Natural killer cell (primary cell): ENCODE data around the gene COMMD7. TPM values are rescaled to one million over a fixed set of nuclear protein-coding genes. Genes with fewer than 3 reads are reported as not detected.
A peak's percentile ranks its signal among the peaks of the same experiment; 100 is the strongest.

Experiments used
- ATAC-seq, 3 donors: fragments of 150-1000 bp in 2 of 3; fragments of 200-7000 bp in 1 of 3; cut with Tn5 transposase; 1 replicate in 1 of 3; 2 replicates in 2 of 3; pipeline ENCODE4 v1.10.0; 2021; ENCODE audit warnings: mild to moderate bottlenecking in 2 of 3, moderate library complexity in 2 of 3
- DNase-seq, 2 donors: peaks; one replicate each; pipeline versions ENCODE4 v3.0.0 to v3.0.0-alpha.2; 2013 to 2021; ENCODE audit warnings: mixed read lengths in 1 of 2
- H3K27ac ChIP-seq: one replicate; pipeline ENCODE4 v1.5.1; 2013; ENCODE audit warnings: mild to moderate bottlenecking, low read length
- H3K27me3 ChIP-seq: one replicate; pipeline ENCODE4 v1.6.1; 2013; ENCODE audit warnings: low read length; ENCODE audit not compliant: control insufficient read depth, insufficient read depth
- H3K36me3 ChIP-seq: one replicate; pipeline ENCODE4 v1.6.1; 2013; ENCODE audit warnings: low read length; ENCODE audit not compliant: control insufficient read depth, insufficient read depth
- H3K4me1 ChIP-seq: one replicate; pipeline ENCODE4 v1.6.1; 2013; ENCODE audit warnings: low read length; ENCODE audit not compliant: control insufficient read depth, insufficient read depth
- H3K4me3 ChIP-seq: one replicate; pipeline ENCODE4 v1.5.1; 2013; ENCODE audit warnings: low read length
- H3K9me3 ChIP-seq: one replicate; pipeline ENCODE4 v1.6.1; 2013; ENCODE audit warnings: low read length; ENCODE audit not compliant: control insufficient read depth, insufficient read depth
- H3K27ac Mint-ChIP-seq, 2 donors: one replicate each; pipeline ENCODE4 v1.8.0; 2022; ENCODE audit warnings: mild to moderate bottlenecking in 2 of 2, mixed read lengths in 2 of 2, moderate library complexity in 1 of 2
- H3K27me3 Mint-ChIP-seq, 2 donors: one replicate each; pipeline ENCODE4 v1.8.0; 2022; ENCODE audit warnings: low read depth in 2 of 2, mixed read lengths in 2 of 2
- H3K36me3 Mint-ChIP-seq: one replicate; pipeline ENCODE4 v1.8.0; 2022; ENCODE audit warnings: mixed read lengths
- H3K4me1 Mint-ChIP-seq, 2 donors: one replicate each; pipeline ENCODE4 v1.8.0; 2022; ENCODE audit warnings: mixed read lengths in 2 of 2
- H3K4me3 Mint-ChIP-seq: one replicate; pipeline ENCODE4 v1.8.0; 2022; ENCODE audit warnings: mild to moderate bottlenecking, moderate library complexity, mixed read lengths
- H3K9me3 Mint-ChIP-seq, 2 donors: one replicate each; pipeline ENCODE4 v1.8.0; 2022; ENCODE audit warnings: mixed read lengths in 2 of 2
- CTCF ChIP-seq: fragments of 200-600 bp; IDR thresholded peaks from one replicate; pipeline ENCODE4 v1.8.0; 2022; ENCODE audit warnings: antibody characterized with exemption
- WGBS: methylation state at CpG from one replicate; pipeline ENCODE4 v1.1.7; 2013; ENCODE audit warnings: missing lambda C conversion rate; ENCODE audit not compliant: insufficient coverage; 5-methylcytosine and 5-hydroxymethylcytosine counted together
- intact Hi-C: fragments of 100-400 bp; cut with micrococcal nuclease; formaldehyde crosslinking; loops from one replicate; pipeline ENCODE4 v1.14.2; 2022
- total RNA-seq, 4 donors: library from RNA; stranded (reverse); fragments of 120-200 nt in 1 of 4; gene quantifications; one replicate each; pipeline versions ENCODE4 v1.2.3 to v1.2.4, GENCODE V29; 2013 to 2022

COMMD7 gene
- total RNA-seq, 3 donors from 2014 or later (not counting 1 experiment from before 2014, with no cell fraction given): 56.7 to 72.1 (median 68.1) TPM

- peak overlapping the region in 1 of 2 donors; percentile 82 for H3K27ac Mint-ChIP-seq
- Histone ChIP-seq H3K4me3 (peak overlapping the region; percentile 40), H3K27me3 (no peaks in the 10 kb centered on the region), H3K27ac (no peak overlapping the region), H3K36me3 (no peaks in the 10 kb centered on the region), H3K4me1 (peaks cover 23% of the 10 kb centered on the region), H3K9me3 (no peaks in the 10 kb centered on the region)
- H3K27me3 Mint-ChIP-seq: peaks cover 0 to 2% of the 10 kb centered on the region in 2 donors
- 84% methylated on average over 5 of the region's 6 CpGs for WGBS
- peaks cover 7 to 20% of the 10 kb centered on the region in 2 donors for H3K4me1 Mint-ChIP-seq
- ATAC-seq: no peak
- no peaks in the 10 kb centered on the region for H3K9me3 Mint-ChIP-seq
- no peak for TF ChIP-seq CTCF
- DNase-seq: no peak
- H3K36me3 Mint-ChIP-seq: no peaks in the 10 kb centered on the region
- peak overlapping the region; percentile 88 for H3K4me3 Mint-ChIP-seq
- intact Hi-C loops: no loop called here
These were observed 18.2 kb upstream of the COMMD7 start for GRCh38 chr20:32761417-32761830.

GRCh38 chr20:32756156-32756555 is 12.9 kb upstream of the COMMD7 start:
- TF ChIP-seq CTCF: no peak
- 39% methylated on average over 2 of the region's 5 CpGs for WGBS
- no peak overlapping the region for H3K4me3 Mint-ChIP-seq
- peaks cover 2% of the 10 kb centered on the region in 2 donors for H3K4me1 Mint-ChIP-seq
- Histone ChIP-seq H3K4me3 (no peak overlapping the region), H3K27ac (no peak overlapping the region), H3K36me3 (no peaks in the 10 kb centered on the region), H3K27me3 (no peaks in the 10 kb centered on the region), H3K4me1 (peaks cover under 1% of the 10 kb centered on the region), H3K9me3 (no peaks in the 10 kb centered on the region)
- intact Hi-C loops: no loop called here
- H3K9me3 Mint-ChIP-seq: no peaks in the 10 kb centered on the region
- H3K27me3 Mint-ChIP-seq: no peaks in the 10 kb centered on the region
- no peak overlapping the region for H3K27ac Mint-ChIP-seq
- DNase-seq: no peak
- H3K36me3 Mint-ChIP-seq: no peaks in the 10 kb centered on the region
- ATAC-seq: no peak

- ATAC-seq (no peak), DNase-seq (no peak)
- H3K27me3 Mint-ChIP-seq: no peaks in the 10 kb centered on the region
- no peaks in the 10 kb centered on the region for H3K4me1 Mint-ChIP-seq
- no peak overlapping the region for H3K4me3 ChIP-seq
- H3K27ac Mint-ChIP-seq: no peak overlapping the region
- no peak overlapping the region for H3K4me3 Mint-ChIP-seq
- no peaks in the 10 kb centered on the region for H3K36me3 ChIP-seq
- no peaks in the 10 kb centered on the region for H3K9me3 Mint-ChIP-seq
- WGBS: 87% methylated on average over 4 of the region's 4 CpGs
- H3K4me1 ChIP-seq: no peaks in the 10 kb centered on the region
- H3K36me3 Mint-ChIP-seq: no peaks in the 10 kb centered on the region
- intact Hi-C loops: no loop called here
- H3K27me3 ChIP-seq: no peaks in the 10 kb centered on the region
- no peak for TF ChIP-seq CTCF
- H3K27ac ChIP-seq: no peak overlapping the region
- no peaks in the 10 kb centered on the region for H3K9me3 ChIP-seq
These were observed 10.5 kb upstream of the COMMD7 start for GRCh38 chr20:32753731-32754130.
